CD14-positive monocyte (primary cell): ENCODE measurements around the gene PAPPA. TPM values are rescaled to one million over a fixed set of nuclear protein-coding genes. Genes with fewer than 3 reads are reported as not detected.

Experiments used
- DNase-seq, 3 donors: peaks; one replicate each; pipeline ENCODE4 v3.0.0-alpha.2; 2011 to 2022
- H2AFZ ChIP-seq: 2 replicates; pipeline ENCODE4 v1.6.0; 2012; ENCODE audit warnings: mild to moderate bottlenecking, low read depth, low read length, inconsistent platforms; ENCODE audit not compliant: insufficient read depth, poor library complexity, severe bottlenecking
- H3K27ac ChIP-seq, 2 donors: 1 replicate in 1 of 2; 2 replicates in 1 of 2; pipeline ENCODE4 v1.5.1; 2012 to 2013; ENCODE audit warnings: low read length in 2 of 2, control low read depth in 1 of 2, inconsistent platforms in 1 of 2, low read depth in 1 of 2, mild to moderate bottlenecking in 1 of 2
- H3K27me3 ChIP-seq, 2 donors: one replicate each; pipeline versions ENCODE4 v1.6.0 to v1.6.1; 2011 to 2013; ENCODE audit warnings: low read length in 2 of 2; ENCODE audit not compliant: control insufficient read depth in 2 of 2, insufficient read depth in 2 of 2
- H3K36me3 ChIP-seq, 2 donors: replicated peaks in 1 of 2; 1 replicate in 1 of 2; 2 replicates in 1 of 2; pipeline versions ENCODE4 v1.5.1 to v1.6.1; 2012 to 2013; ENCODE audit warnings: low read length in 2 of 2, control low read depth in 1 of 2, inconsistent platforms in 1 of 2, mild to moderate bottlenecking in 1 of 2; ENCODE audit not compliant: insufficient read depth in 2 of 2, control insufficient read depth in 1 of 2
- H3K4me1 ChIP-seq, 2 donors: 1 replicate in 1 of 2; 2 replicates in 1 of 2; pipeline versions ENCODE4 v1.5.1 to v1.6.1; 2012 to 2013; ENCODE audit warnings: low read length in 2 of 2, control low read depth in 1 of 2, inconsistent platforms in 1 of 2, mild to moderate bottlenecking in 1 of 2, moderate library complexity in 1 of 2; ENCODE audit not compliant: insufficient read depth in 2 of 2, control insufficient read depth in 1 of 2
- H3K4me2 ChIP-seq: replicated peaks from 2 replicates; pipeline ENCODE3; 2012; ENCODE audit warnings: low read length, moderate library complexity, mild to moderate bottlenecking; ENCODE audit not compliant: poor library complexity, severe bottlenecking; ENCODE audit errors: extremely low read depth
- H3K4me3 ChIP-seq, 3 experiments: fragments of 200-600 bp in 1 of 3; sonication (generic) in 1 of 3; replicated peaks in 1 of 3; 1 replicate in 2 of 3; 2 replicates in 1 of 3; pipeline ENCODE4 v1.5.1; 2011 to 2013; ENCODE audit warnings: low read length in 3 of 3, mild to moderate bottlenecking in 3 of 3, control low read depth in 2 of 3, low read depth in 2 of 3, inconsistent platforms in 1 of 3, moderate library complexity in 1 of 3
- H3K79me2 ChIP-seq: 2 replicates; pipeline ENCODE4 v1.6.0; 2012; ENCODE audit warnings: mild to moderate bottlenecking, control low read depth, inconsistent platforms, low read length, moderate library complexity; ENCODE audit not compliant: insufficient read depth
- H3K9ac ChIP-seq: 2 replicates; pipeline ENCODE4 v1.6.0; 2017; ENCODE audit warnings: low read length, mild to moderate bottlenecking; ENCODE audit not compliant: insufficient read depth, poor library complexity, severe bottlenecking
- H3K9me3 ChIP-seq, 2 donors: replicated peaks in 1 of 2; 1 replicate in 1 of 2; 2 replicates in 1 of 2; pipeline versions ENCODE4 v1.5.1 to v1.6.1; 2012 to 2013; ENCODE audit warnings: low read length in 2 of 2, control low read depth in 1 of 2; ENCODE audit not compliant: control insufficient read depth in 1 of 2, insufficient read depth in 1 of 2
- H4K20me1 ChIP-seq: 2 replicates; pipeline ENCODE4 v1.6.0; 2012; ENCODE audit warnings: mild to moderate bottlenecking, low read length, control low read depth, moderate library complexity; ENCODE audit not compliant: insufficient read depth
- H3K27ac Mint-ChIP-seq, 7 donors: one replicate each; pipeline ENCODE4 v1.8.0; 2020; ENCODE audit warnings: mild to moderate bottlenecking in 7 of 7, mixed read lengths in 7 of 7, moderate library complexity in 6 of 7, inconsistent platforms in 2 of 7
- H3K27me3 Mint-ChIP-seq, 3 donors: one replicate each; pipeline ENCODE4 v1.8.0; 2021 to 2022; ENCODE audit warnings: low read depth in 3 of 3, mild to moderate bottlenecking in 3 of 3, mixed read lengths in 3 of 3, moderate library complexity in 3 of 3, inconsistent platforms in 1 of 3
- H3K36me3 Mint-ChIP-seq, 2 donors: one replicate each; pipeline ENCODE4 v1.8.0; 2020; ENCODE audit warnings: mixed read lengths in 2 of 2, inconsistent platforms in 1 of 2, mild to moderate bottlenecking in 1 of 2
- H3K4me1 Mint-ChIP-seq: one replicate; pipeline ENCODE4 v1.8.0; 2020; ENCODE audit warnings: mild to moderate bottlenecking, mixed read lengths
- H3K4me3 Mint-ChIP-seq, 2 donors: one replicate each; pipeline ENCODE4 v1.8.0; 2020; ENCODE audit warnings: mild to moderate bottlenecking in 2 of 2, mixed read lengths in 2 of 2, moderate library complexity in 1 of 2
- H3K9me3 Mint-ChIP-seq, 7 donors: one replicate each; pipeline ENCODE4 v1.8.0; 2020 to 2022; ENCODE audit warnings: mixed read lengths in 7 of 7, mild to moderate bottlenecking in 6 of 7, moderate library complexity in 6 of 7, inconsistent platforms in 2 of 7
- WGBS: methylation state at CpG from one replicate; pipeline ENCODE4 v1.1.5; 2013; ENCODE audit warnings: missing lambda C conversion rate; ENCODE audit not compliant: insufficient coverage; 5-methylcytosine and 5-hydroxymethylcytosine counted together
- intact Hi-C, 2 donors: fragments of 100-400 bp; cut with micrococcal nuclease; formaldehyde crosslinking; loops; one replicate each; pipeline versions ENCODE4 v1.15.0 to v1.15.1; 2023
- polyA plus RNA-seq, 3 donors: library from polyadenylated mRNA; depleted of rRNA in 1 of 3; unstranded in 2 of 3; stranded (reverse) in 1 of 3; fragments of 300-500 nt in 2 of 3; fragments of >200 nt in 1 of 3; fragmentation: Illumina TruSeq in 2 of 3; gene quantifications; 1 replicate in 2 of 3; 2 replicates in 1 of 3; pipeline ENCODE4 v1.2.3, GENCODE V29; 2012 to 2021
- TF ChIP-seq, protein P1 (sequence below): fragments of 200-600 bp; IDR thresholded peaks from one replicate; pipeline ENCODE4 v1.8.0; 2022; ENCODE audit warnings: antibody characterized with exemption, mild to moderate bottlenecking

The PAPPA gene
- polyA plus RNA-seq, 3 donors, result not detected

DNA sequence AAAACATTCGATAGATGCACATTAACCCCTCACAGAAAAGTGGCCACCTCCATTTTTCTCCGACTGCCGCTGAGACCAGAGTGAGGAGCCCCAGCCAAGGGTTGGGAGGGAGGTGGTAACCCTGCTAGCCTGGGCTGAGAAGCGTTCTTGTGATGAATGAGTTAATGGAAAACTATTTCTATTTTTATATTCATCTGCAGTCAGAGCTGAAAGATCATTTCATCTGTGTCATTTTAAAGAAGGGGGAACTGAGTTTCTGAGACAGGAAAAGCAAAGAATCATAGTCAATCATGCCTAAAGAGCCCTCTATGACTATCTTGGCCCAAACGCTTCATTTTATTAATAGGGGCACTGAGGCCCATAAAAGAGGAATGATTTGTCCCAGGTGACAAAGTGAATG is 229.5 kb downstream of the PAPPA start:
- Mint-ChIP-seq H3K36me3 (no peaks in the 10 kb centered on the region), H3K4me3 (no peak overlapping the region), H3K27ac (no peak overlapping the region), H3K9me3 (peaks cover 0 to 7% (median 0%) of the 10 kb centered on the region in 7 donors), H3K27me3 (peaks cover 0 to 3% (median 0%) of the 10 kb centered on the region in 3 donors), H3K4me1 (no peaks in the 10 kb centered on the region)
- no peaks in the 10 kb centered on the region for H3K36me3 ChIP-seq
- no peaks in the 10 kb centered on the region for H3K4me1 ChIP-seq
- H4K20me1 ChIP-seq, result no peaks in the 10 kb centered on the region
- H2AFZ ChIP-seq, result no peak overlapping the region
- no peak overlapping the region for H3K4me2 ChIP-seq
- H3K9me3 ChIP-seq, result no peaks in the 10 kb centered on the region
- WGBS, result no CpG with 5 or more reads among the region's 5 CpGs
- no peak overlapping the region for H3K9ac ChIP-seq
- no peaks in the 10 kb centered on the region for H3K79me2 ChIP-seq
- intact Hi-C loops, result no loop called here
- TF ChIP-seq, protein P1, sequence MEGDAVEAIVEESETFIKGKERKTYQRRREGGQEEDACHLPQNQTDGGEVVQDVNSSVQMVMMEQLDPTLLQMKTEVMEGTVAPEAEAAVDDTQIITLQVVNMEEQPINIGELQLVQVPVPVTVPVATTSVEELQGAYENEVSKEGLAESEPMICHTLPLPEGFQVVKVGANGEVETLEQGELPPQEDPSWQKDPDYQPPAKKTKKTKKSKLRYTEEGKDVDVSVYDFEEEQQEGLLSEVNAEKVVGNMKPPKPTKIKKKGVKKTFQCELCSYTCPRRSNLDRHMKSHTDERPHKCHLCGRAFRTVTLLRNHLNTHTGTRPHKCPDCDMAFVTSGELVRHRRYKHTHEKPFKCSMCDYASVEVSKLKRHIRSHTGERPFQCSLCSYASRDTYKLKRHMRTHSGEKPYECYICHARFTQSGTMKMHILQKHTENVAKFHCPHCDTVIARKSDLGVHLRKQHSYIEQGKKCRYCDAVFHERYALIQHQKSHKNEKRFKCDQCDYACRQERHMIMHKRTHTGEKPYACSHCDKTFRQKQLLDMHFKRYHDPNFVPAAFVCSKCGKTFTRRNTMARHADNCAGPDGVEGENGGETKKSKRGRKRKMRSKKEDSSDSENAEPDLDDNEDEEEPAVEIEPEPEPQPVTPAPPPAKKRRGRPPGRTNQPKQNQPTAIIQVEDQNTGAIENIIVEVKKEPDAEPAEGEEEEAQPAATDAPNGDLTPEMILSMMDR, result no peak
- no peak for DNase-seq
- H3K27me3 ChIP-seq, result no peaks in the 10 kb centered on the region
- no peak overlapping the region for H3K27ac ChIP-seq
- no peak overlapping the region for H3K4me3 ChIP-seq

- DNase-seq, result no peak
- no peak overlapping the region for H3K4me2 ChIP-seq
- H3K4me3 Mint-ChIP-seq, result no peak overlapping the region
- H3K4me1 Mint-ChIP-seq, result no peaks in the 10 kb centered on the region
- intact Hi-C loops, result no loop called here
- no peaks in the 10 kb centered on the region for H4K20me1 ChIP-seq
- no peaks in the 10 kb centered on the region for H3K4me1 ChIP-seq
- H3K9me3 Mint-ChIP-seq, result peaks cover 0 to 5% (median 0%) of the 10 kb centered on the region in 7 donors
- no peaks in the 10 kb centered on the region for H3K27me3 ChIP-seq
- H3K4me3 ChIP-seq, result no peak overlapping the region
- peaks cover 0 to 3% (median 0%) of the 10 kb centered on the region in 3 donors for H3K27me3 Mint-ChIP-seq
- H2AFZ ChIP-seq, result no peak overlapping the region
- no peaks in the 10 kb centered on the region for H3K79me2 ChIP-seq
- 80% methylated on average over 1 of the region's 4 CpGs for WGBS
- no peaks in the 10 kb centered on the region for H3K9me3 ChIP-seq
- H3K36me3 Mint-ChIP-seq, result no peaks in the 10 kb centered on the region
- H3K27ac Mint-ChIP-seq, result no peak overlapping the region
- no peak overlapping the region for H3K9ac ChIP-seq
- H3K27ac ChIP-seq, result no peak overlapping the region
- TF ChIP-seq, protein P1, result no peak
- no peaks in the 10 kb centered on the region for H3K36me3 ChIP-seq
Observed at GRCh38 chr9:116383936-116384335, 230.3 kb downstream of the PAPPA start.
